ENCODE measurements around the gene KIF26B. TPM values are rescaled to one million over a fixed set of nuclear protein-coding genes. Genes with fewer than 3 reads are reported as not detected.

Gene KIF26B
- total and polyA plus RNA-seq, 2 of the 4 experiments (the other 2 are of a cell fraction) = 0.53 to 0.54 TPM

GRCh38 chr1:245488346-245489129 lies 333.8 kb downstream of the KIF26B start:
- TF ChIP-seq, protein P1, sequence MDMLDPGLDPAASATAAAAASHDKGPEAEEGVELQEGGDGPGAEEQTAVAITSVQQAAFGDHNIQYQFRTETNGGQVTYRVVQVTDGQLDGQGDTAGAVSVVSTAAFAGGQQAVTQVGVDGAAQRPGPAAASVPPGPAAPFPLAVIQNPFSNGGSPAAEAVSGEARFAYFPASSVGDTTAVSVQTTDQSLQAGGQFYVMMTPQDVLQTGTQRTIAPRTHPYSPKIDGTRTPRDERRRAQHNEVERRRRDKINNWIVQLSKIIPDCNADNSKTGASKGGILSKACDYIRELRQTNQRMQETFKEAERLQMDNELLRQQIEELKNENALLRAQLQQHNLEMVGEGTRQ (IDR thresholded peaks at IDR 0.05; ENCODE audit: low read depth, low read length) = no peak
- no peak for TF ChIP-seq MAZ (IDR thresholded peaks at IDR 0.05; ENCODE audit: borderline replicate concordance, low read depth, low read length)
- TF ChIP-seq MAFK (IDR thresholded peaks at IDR 0.05; ENCODE audit: low read depth, low read length) = no peak
- no peak for TF ChIP-seq CEBPB (IDR thresholded peaks at IDR 0.05; ENCODE audit: low read depth, low read length)
- TF ChIP-seq, protein P2, sequence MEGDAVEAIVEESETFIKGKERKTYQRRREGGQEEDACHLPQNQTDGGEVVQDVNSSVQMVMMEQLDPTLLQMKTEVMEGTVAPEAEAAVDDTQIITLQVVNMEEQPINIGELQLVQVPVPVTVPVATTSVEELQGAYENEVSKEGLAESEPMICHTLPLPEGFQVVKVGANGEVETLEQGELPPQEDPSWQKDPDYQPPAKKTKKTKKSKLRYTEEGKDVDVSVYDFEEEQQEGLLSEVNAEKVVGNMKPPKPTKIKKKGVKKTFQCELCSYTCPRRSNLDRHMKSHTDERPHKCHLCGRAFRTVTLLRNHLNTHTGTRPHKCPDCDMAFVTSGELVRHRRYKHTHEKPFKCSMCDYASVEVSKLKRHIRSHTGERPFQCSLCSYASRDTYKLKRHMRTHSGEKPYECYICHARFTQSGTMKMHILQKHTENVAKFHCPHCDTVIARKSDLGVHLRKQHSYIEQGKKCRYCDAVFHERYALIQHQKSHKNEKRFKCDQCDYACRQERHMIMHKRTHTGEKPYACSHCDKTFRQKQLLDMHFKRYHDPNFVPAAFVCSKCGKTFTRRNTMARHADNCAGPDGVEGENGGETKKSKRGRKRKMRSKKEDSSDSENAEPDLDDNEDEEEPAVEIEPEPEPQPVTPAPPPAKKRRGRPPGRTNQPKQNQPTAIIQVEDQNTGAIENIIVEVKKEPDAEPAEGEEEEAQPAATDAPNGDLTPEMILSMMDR (conservative IDR thresholded peaks at IDR 0.05; ENCODE audit: low read depth, low read length) = no peak
- 66% methylated on average over 3 of the region's 14 CpGs; no CpG with 5 or more reads in 1 of the 2 experiments for WGBS, 2 experiments (ENCODE audit: extremely low coverage in 2 of 2, insufficient read length in 1 of 2)
- dilution Hi-C loops (cut with HindIII; ENCODE audit: low sequenced_read_pairs, unreplicated experiment) = no loop called here

More at GRCh38 chr1:245488346-245489129, 333.8 kb downstream of the KIF26B start:
- Histone ChIP-seq H3K18ac (ENCODE audit: low read depth, low read length) (no peak overlapping the region), H2BK15ac (ENCODE audit: low read depth, low read length) (no peak overlapping the region), H3K4ac (ENCODE audit: low read depth, low read length) (no peak overlapping the region), H4K20me1 (ENCODE audit: insufficient read depth, low read length) (no peaks in the 10 kb centered on the region), H3K9ac (ENCODE audit: low read depth, low read length) (no peak overlapping the region), H3K9me1 (ENCODE audit: insufficient read depth, low read length) (no peaks in the 10 kb centered on the region), H3K27me3 (ENCODE audit: control insufficient read depth, insufficient read depth, low read length) (no peaks in the 10 kb centered on the region; the same call in 1 of the 2 replicates), H3K4me2 (ENCODE audit: low read depth, low read length) (no peak overlapping the region), H3K36me3 (ENCODE audit: control insufficient read depth, insufficient read depth, low read length) (no peaks in the 10 kb centered on the region), H3K9me3 (ENCODE audit: control insufficient read depth, insufficient read depth, low read length) (no peaks in the 10 kb centered on the region), H4K8ac (ENCODE audit: low read depth in 2 of 2, low read length in 2 of 2) (no peak overlapping the region), H2BK120ac (ENCODE audit: low read depth, low read length) (no peak overlapping the region), H4K91ac (ENCODE audit: insufficient read depth, low read depth, low read length) (no peak overlapping the region), H2AFZ (replicated peaks; ENCODE audit: low read length, poor library complexity) (no peak overlapping the region), H2AK9ac (replicated peaks; ENCODE audit: low read depth, low read length, poor library complexity) (no peak overlapping the region), H2BK20ac (ENCODE audit: low read depth, low read length) (no peak overlapping the region), H4K5ac (ENCODE audit: low read depth, low read length) (no peak overlapping the region), H3K4me1 (ENCODE audit: control insufficient read depth, insufficient read depth, low read length) (no peaks in the 10 kb centered on the region), H3K56ac (ENCODE audit: extremely low read depth, insufficient read depth, low read length) (no peak overlapping the region), H3K14ac (replicated peaks; ENCODE audit: low read depth, low read length) (no peak overlapping the region), H3K79me1 (ENCODE audit: low read depth in 1 of 2, low read length in 2 of 2) (no peaks in the 10 kb centered on the region), H3K4me3 (ENCODE audit: insufficient read depth, low read depth, low read length) (no peak overlapping the region), H2BK5ac (ENCODE audit: low read depth, low read length, poor library complexity, severe bottlenecking) (no peak overlapping the region), H2AK5ac (ENCODE audit: low read depth, low read length) (no peak overlapping the region), H3K23ac (ENCODE audit: low read depth, low read length) (no peak overlapping the region), H3K27ac (ENCODE audit: insufficient read depth, low read length) (no peak overlapping the region)
- DNase-seq = no peak
- in situ Hi-C loops (cut with MboI; ENCODE audit: low sequenced_read_pairs) = no loop called here
- POLR2A ChIA-PET (ENCODE audit: unreplicated experiment) = no interaction called here
- CTCF ChIA-PET = no interaction called here
- ATAC-seq (ENCODE audit: low read depth) = no peak
- BruUV-seq (replicated peaks) = no TSS peak
- intact Hi-C loops (cut with micrococcal nuclease) = no loop called here

Measured in IMR-90 (cell line).